Spleen (tissue), 7 donors: ENCODE measurements around the gene KNG1.

ENCODE experiments used
- POLR2A ChIP-seq, 3 donors: fragments of 450-650 bp; IDR thresholded peaks; one replicate each; pipeline ENCODE4 v1.5.1; 2017; ENCODE audit warnings: antibody characterized with exemption in 3 of 3, mild to moderate bottlenecking in 1 of 3
- TF ChIP-seq, protein P1 (sequence below), 11 experiments: fragments of 200-600 bp in 7 of 11; fragments of 450-650 bp in 4 of 11; sonication (generic) in 4 of 11; IDR thresholded peaks in 8 of 11; conservative IDR thresholded peaks in 3 of 11; 1 replicate in 7 of 11; 2 replicates in 4 of 11; pipeline versions ENCODE4 v1.4.0 to v1.8.0; 2016 to 2021; ENCODE audit warnings: antibody characterized with exemption in 11 of 11, inconsistent platforms in 4 of 11, mild to moderate bottlenecking in 1 of 11
- donor health status: DM: no; HTN: no; CAD: no; lungs with moderate emphysema.
- donor health status: DM: no; HTN: no; CAD: no.
- donor health status: DM: no; HTN: no; CAD: no.

DNA sequence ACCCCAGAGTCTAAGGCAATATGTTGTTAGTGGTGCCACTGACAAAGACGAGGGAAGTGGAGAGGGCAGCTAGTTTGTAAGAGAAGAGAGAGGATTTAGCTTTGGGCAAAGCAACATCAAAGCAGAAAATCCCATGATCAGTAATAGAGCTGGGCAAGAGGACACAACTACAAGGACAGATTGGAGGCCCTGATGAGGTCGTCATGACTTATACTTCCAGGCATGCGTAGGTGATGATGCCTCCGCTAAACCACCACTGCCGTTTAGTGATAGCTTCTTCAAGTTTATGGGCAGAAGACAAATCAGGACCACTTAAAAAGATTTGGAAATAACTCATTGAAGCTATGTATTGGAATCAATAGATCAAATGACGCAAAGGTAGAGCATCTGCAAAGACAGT lies 48.7 kb upstream of the KNG1 start:
- TF ChIP-seq, protein P1, sequence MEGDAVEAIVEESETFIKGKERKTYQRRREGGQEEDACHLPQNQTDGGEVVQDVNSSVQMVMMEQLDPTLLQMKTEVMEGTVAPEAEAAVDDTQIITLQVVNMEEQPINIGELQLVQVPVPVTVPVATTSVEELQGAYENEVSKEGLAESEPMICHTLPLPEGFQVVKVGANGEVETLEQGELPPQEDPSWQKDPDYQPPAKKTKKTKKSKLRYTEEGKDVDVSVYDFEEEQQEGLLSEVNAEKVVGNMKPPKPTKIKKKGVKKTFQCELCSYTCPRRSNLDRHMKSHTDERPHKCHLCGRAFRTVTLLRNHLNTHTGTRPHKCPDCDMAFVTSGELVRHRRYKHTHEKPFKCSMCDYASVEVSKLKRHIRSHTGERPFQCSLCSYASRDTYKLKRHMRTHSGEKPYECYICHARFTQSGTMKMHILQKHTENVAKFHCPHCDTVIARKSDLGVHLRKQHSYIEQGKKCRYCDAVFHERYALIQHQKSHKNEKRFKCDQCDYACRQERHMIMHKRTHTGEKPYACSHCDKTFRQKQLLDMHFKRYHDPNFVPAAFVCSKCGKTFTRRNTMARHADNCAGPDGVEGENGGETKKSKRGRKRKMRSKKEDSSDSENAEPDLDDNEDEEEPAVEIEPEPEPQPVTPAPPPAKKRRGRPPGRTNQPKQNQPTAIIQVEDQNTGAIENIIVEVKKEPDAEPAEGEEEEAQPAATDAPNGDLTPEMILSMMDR (IDR thresholded peaks at IDR 0.05 in 8 of 11, conservative IDR thresholded peaks at IDR 0.05 in 3 of 11), result no peak
- TF ChIP-seq POLR2A (IDR thresholded peaks at IDR 0.05), result no peak
